ENCODE results near the gene TPI1. TPM values are rescaled to one million over a fixed set of nuclear protein-coding genes. Genes with fewer than 3 reads are reported as not detected.
A peak's percentile ranks its signal among the peaks of the same experiment; 100 is the strongest.

TPI1 gene
- total RNA-seq, 1 experiment from 2014 or later: 1,177 TPM

DNA sequence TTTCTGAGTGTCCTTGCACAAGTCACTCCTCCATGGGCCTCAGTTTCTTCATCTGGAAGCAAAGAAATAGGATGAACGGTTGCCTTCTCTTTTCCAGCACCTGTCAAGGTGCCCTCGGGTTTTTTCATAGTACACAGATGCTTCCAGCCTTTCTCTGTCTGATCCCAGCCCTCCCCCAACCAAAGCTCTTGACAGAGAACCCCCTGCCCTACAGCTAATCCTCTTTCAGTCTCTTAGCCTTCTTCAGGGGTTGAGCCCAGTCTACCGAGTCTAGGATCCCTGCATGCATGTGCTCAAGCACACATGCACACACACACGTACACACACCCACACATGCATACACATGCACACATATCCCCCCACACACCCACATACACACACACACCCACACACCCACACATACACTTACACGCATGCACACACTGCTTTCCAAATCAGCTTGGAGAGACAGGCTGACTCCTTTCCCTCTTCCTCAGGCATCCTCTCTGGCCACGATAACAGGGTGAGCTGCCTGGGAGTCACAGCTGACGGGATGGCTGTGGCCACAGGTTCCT lies 20.9 kb upstream of the TPI1 start:
- Histone ChIP-seq H3K9me3 (ENCODE audit: control insufficient read depth, low read depth, low read length) (no peaks in the 10 kb centered on the region), H3K18ac (ENCODE audit: insufficient read length, low read depth, low read length) (no peak overlapping the region), H3K9ac (ENCODE audit: extremely low read depth, insufficient read length, low read length) (no peak overlapping the region), H4K5ac (ENCODE audit: insufficient read length, low read depth, low read length) (no peak overlapping the region), H3K27me3 (ENCODE audit: insufficient read depth, low read length) (no peaks in the 10 kb centered on the region), H3K79me1 (ENCODE audit: insufficient read depth, low read depth, low read length, poor library complexity, severe bottlenecking) (no peaks in the 10 kb centered on the region), H3K23ac (ENCODE audit: insufficient read length, low read depth, low read length) (no peak overlapping the region), H2BK20ac (ENCODE audit: low read depth, low read length, poor library complexity, severe bottlenecking) (no peak overlapping the region), H3K79me2 (ENCODE audit: insufficient read depth, low read length) (no peaks in the 10 kb centered on the region), H3K23me2 (ENCODE audit: insufficient read length, low read depth, low read length, poor library complexity, severe bottlenecking) (peaks cover 9% of the 10 kb centered on the region), H4K91ac (ENCODE audit: insufficient read length, low read depth, low read length) (no peak overlapping the region), H2BK15ac (ENCODE audit: low read depth, low read length) (no peak overlapping the region), H3K4me1 (ENCODE audit: insufficient read depth, low read length) (no peaks in the 10 kb centered on the region), H4K8ac (replicated peaks; ENCODE audit: insufficient read length, low read depth, low read length) (no peak overlapping the region), H3K4ac (ENCODE audit: low read depth, low read length) (no peak overlapping the region), H3K14ac (ENCODE audit: insufficient read depth, low read length) (no peak overlapping the region), H4K20me1 (ENCODE audit: control insufficient read depth, insufficient read depth, insufficient read length) (no peaks in the 10 kb centered on the region), H2BK5ac (ENCODE audit: insufficient read length, low read length) (no peak overlapping the region), H3T11ph (ENCODE audit: low read length) (no peak overlapping the region), H3K27ac (ENCODE audit: insufficient read length, low read depth, low read length) (no peak overlapping the region), H2BK120ac (ENCODE audit: low read depth, low read length, poor library complexity, severe bottlenecking) (no peak overlapping the region), H3K56ac (ENCODE audit: insufficient read length, low read depth, low read length) (no peak overlapping the region), H2AK5ac (ENCODE audit: insufficient read length, low read length) (no peak overlapping the region), H2BK12ac (ENCODE audit: insufficient read length, low read depth, low read length) (no peak overlapping the region), H3K4me2 (ENCODE audit: insufficient read depth, insufficient read length, low read length) (no peak overlapping the region), H2AFZ (ENCODE audit: low read length) (no peak overlapping the region)
- H3K27ac Mint-ChIP-seq: peak overlapping the region in 1 of 3 experiments; percentile 91; a peak in 2 of 7 replicates
- no peaks in the 10 kb centered on the region for H3K27me3 Mint-ChIP-seq (ENCODE audit: low read depth)
- no peaks in the 10 kb centered on the region for H3K9me3 Mint-ChIP-seq
- TF ChIP-seq, protein P1, sequence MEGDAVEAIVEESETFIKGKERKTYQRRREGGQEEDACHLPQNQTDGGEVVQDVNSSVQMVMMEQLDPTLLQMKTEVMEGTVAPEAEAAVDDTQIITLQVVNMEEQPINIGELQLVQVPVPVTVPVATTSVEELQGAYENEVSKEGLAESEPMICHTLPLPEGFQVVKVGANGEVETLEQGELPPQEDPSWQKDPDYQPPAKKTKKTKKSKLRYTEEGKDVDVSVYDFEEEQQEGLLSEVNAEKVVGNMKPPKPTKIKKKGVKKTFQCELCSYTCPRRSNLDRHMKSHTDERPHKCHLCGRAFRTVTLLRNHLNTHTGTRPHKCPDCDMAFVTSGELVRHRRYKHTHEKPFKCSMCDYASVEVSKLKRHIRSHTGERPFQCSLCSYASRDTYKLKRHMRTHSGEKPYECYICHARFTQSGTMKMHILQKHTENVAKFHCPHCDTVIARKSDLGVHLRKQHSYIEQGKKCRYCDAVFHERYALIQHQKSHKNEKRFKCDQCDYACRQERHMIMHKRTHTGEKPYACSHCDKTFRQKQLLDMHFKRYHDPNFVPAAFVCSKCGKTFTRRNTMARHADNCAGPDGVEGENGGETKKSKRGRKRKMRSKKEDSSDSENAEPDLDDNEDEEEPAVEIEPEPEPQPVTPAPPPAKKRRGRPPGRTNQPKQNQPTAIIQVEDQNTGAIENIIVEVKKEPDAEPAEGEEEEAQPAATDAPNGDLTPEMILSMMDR (conservative IDR thresholded peaks at IDR 0.05): no peak
- peaks cover 33 to 87% (median 78%) of the 10 kb centered on the region in 3 experiments for H3K36me3 Mint-ChIP-seq (ENCODE audit: insufficient read depth in 1 of 3, low read depth in 3 of 3)
- H3K4me1 Mint-ChIP-seq: peaks cover 10 to 13% of the 10 kb centered on the region in 2 experiments
- no peak overlapping the region for H3K4me3 Mint-ChIP-seq
- WGBS (ENCODE audit: extremely low coverage, insufficient read length, low lambda C conversion rate): no CpG with 5 or more reads among the region's 7 CpGs
- DNase-seq: no peak
